Stimulated activated effector memory CD8-positive, alpha-beta T cell treated with anti-CD3 and anti-CD28 coated beads, Interleukin-12 subunit alpha, Interleukin-12 subunit beta, amount 100 ng/mL, for 72 hours (primary cell): Measurements from ENCODE around the gene NTNG2.

Experiments
- ATAC-seq: fragments of 150-1000 bp; cut with Tn5 transposase; 2 replicates; pipeline ENCODE4 v1.10.0; 2021
- DNase-seq, 2 donors: peaks; one replicate each; pipeline ENCODE4 v3.0.0; 2021 to 2022; ENCODE audit warnings: low spot score in 2 of 2
- H3K27ac Mint-ChIP-seq: one replicate; pipeline ENCODE4 v1.8.0; 2022; ENCODE audit warnings: mild to moderate bottlenecking, mixed read lengths
- H3K36me3 Mint-ChIP-seq: one replicate; pipeline ENCODE4 v1.8.0; 2022; ENCODE audit warnings: mild to moderate bottlenecking, mixed read lengths
- H3K4me1 Mint-ChIP-seq: one replicate; pipeline ENCODE4 v1.8.0; 2022; ENCODE audit warnings: mixed read lengths
- H3K4me3 Mint-ChIP-seq: one replicate; pipeline ENCODE4 v1.8.0; 2022; ENCODE audit warnings: mild to moderate bottlenecking, mixed read lengths
- H3K9me3 Mint-ChIP-seq: one replicate; pipeline ENCODE4 v1.8.0; 2022; ENCODE audit warnings: mixed read lengths

Gene NTNG2

DNA sequence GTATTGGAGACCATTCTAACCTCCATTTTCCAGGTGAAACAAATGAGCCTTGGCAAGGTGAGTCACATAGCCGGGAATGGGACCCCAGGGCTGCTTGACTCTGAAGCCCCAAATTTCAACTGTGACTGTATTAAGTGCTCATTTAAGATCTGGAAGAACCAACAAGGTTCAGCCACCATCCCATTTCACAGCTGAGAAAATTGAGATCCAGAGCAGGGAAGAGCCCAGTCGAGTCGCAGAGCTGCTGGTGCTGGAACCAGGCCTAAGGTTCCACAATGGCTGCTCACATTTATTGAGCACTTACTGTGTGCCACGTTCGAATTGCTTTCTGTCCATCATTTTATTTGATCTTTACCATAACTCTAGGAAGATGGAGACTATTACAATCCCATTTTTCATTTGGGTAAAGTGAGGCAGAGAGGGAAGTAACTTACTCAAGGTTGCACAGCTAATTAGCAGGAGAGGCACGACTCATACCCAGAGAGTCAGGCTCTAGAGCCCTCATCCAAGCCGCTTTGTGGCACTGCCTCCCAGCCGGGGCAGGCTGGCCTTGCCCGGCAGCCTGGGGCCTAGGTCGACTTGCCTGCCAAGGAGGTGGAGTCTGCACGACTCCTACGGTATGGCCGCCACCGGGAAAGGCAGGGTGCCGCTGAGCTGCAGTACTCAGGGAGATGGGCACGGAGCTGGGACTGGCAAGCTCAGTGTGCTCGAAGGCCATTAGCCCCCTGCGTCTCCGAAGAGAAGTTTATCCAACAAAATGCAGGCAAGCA lies 4.3 kb upstream of the NTNG2 start:
- Mint-ChIP-seq H3K36me3 (no peaks in the 10 kb centered on the region), H3K27ac (no peak overlapping the region), H3K4me1 (peaks cover 11% of the 10 kb centered on the region), H3K4me3 (no peak overlapping the region), H3K9me3 (no peaks in the 10 kb centered on the region)
- ATAC-seq (no peak), DNase-seq (no peak)

DNA sequence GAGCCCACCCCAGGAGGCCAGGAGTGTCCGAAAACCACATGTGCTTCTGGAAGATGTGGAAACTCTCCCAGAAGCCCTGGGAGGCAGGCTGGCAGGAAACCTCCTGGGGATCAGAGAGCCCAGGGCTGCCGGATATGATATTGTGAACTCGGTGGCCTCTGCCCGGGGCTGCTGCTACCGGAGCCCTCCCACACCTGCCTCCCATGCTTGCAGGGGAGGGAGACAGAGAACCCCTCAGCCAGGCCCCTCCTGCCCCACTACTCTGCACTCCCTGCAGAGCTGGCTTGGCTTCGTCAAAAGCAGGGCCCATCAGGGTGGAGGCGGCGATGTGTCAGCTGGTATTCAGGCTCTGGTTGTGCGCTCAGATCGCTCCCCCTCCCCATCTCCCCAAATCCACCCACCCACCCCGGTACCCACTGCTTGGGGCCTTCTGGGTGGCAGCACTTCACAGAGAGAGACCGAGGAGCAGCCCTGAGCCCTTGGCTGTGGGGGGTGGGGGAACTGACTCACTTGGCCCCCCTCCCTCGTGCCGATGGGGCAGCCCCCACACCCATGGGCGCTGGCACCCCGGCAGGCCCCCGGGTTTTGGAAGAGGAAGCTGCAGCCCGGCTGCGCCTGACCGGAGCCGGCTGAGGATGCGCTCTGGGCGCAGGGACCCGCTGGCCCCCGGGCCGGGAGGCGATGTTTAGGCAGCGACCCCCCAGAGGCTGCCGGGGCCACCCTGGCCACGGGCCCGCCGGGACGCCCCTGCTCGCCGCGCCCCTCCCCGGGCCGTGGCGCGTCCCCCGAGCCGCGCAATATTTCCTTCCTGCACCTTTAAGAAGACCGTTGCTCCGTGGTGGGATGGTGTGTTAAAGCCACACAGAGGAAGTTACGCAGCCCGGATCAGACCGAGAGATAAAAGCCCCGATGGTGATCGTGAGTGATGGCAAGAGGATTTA lies 786 bp upstream of the NTNG2 start:
- no peak overlapping the region for H3K27ac Mint-ChIP-seq
- ATAC-seq = peak; percentile 87

DNA sequence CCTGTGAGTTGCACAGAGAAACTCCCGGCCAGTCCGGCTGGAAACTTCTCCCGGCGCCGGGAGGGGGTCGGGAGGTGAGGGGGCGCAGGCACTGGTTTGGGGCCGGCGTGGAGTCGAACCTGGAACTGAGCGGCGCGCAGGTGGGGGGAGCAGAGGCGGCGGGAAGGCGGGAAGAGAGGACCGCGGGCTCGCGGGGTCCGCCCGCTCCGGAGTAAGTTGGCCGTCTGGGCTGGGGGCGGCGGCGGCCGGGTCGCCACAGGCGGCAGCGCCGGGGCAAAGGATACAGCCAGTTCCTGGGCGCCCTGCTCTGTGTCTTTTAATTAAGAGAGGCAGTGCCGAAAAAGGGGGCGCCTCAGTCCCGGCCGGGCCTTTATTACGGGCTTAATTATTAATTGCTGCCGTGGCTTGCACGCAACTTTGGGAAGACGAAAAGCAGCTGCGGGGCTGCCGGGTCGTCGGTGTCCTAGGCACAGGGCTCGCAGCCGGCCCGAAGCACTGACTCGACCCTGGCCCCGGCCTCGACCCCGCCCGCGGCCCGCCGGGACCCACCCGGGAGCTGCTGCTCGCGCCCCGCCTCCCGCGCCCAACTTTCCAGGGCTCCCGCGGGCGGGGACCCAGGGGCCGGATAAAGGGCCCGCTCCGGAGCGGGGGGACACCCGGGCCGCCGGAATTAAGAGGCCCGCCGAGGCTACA lies 1.1 kb downstream of the NTNG2 start:
- peak overlapping the region; percentile 90 for H3K4me3 Mint-ChIP-seq
- no peak for ATAC-seq
- DNase-seq = no peak
- H3K4me1 Mint-ChIP-seq = peaks cover 23% of the 10 kb centered on the region
- no peaks in the 10 kb centered on the region for H3K9me3 Mint-ChIP-seq
- no peaks in the 10 kb centered on the region for H3K36me3 Mint-ChIP-seq
- no peak overlapping the region for H3K27ac Mint-ChIP-seq

More for the DNA sequence above, 786 bp upstream of the NTNG2 start:
- Mint-ChIP-seq H3K36me3 (no peaks in the 10 kb centered on the region), H3K4me1 (peaks cover 17% of the 10 kb centered on the region), H3K4me3 (peak overlapping the region; percentile 90), H3K9me3 (no peaks in the 10 kb centered on the region)
- peak; percentile 40 to 78 for DNase-seq

DNA sequence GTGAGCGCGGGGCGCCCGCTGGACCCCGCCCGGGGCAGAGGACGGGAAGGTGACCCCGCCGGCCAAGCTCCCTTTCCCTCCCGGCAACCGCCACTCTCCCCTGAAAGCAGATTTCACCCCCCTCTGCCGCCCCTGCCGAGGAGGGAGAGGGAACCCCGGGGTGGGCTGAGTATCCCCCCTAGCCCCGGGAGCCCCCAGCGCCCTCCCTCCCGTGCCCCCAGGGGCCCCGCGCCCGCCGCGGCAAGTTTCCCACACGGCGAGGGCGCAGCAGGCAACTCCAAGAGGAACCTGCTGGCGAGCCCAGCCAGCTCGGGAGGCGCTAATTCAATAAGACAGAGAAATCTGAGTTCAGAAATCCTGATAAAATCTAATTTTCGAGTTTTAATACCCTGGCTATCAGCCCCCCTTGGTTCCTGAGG lies 1.6 kb downstream of the NTNG2 start:
- ATAC-seq (no peak), DNase-seq (no peak)
- Mint-ChIP-seq H3K36me3 (no peaks in the 10 kb centered on the region), H3K27ac (no peak overlapping the region), H3K4me3 (peak overlapping the region; percentile 90), H3K9me3 (no peaks in the 10 kb centered on the region), H3K4me1 (peaks cover 23% of the 10 kb centered on the region)

DNA sequence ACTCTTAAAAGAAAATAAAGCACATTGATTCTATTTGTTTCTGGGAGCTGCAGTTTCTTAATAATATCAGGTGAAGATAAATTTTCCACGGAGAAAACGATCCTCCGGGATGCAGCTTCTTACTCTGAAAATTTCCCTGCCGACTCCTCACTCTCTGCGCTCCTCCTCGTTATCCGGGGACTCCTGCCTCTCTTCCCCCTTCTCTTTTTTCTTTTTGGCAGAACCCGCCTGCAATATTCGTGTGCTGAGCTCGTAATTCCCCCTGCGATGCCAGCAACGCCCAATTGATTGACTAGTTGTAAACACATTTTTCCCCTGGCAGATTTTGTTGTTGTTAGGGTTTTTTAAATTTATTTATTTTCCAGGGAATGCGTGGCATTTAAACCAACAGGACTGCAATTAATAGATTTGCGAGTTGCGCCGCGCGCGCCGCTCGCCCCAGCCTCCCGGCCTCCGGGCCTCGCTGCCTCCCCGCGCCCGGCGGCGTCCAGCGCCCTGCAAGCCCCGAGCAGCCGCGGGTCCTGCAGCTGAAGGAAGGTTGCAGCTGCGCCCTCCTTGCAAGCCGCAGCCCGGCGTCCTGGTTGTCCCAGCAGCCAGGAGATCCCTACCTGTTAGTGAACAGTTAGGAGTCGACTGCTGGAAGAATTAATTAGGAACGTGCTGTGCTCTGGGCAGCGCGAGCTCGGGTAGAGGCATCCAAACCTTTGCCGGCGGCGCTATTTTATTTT lies 2.2 kb downstream of the NTNG2 start:
- DNase-seq (no peak), ATAC-seq (no peak)
- Mint-ChIP-seq H3K4me3 (peak overlapping the region; percentile 90), H3K4me1 (peaks cover 23% of the 10 kb centered on the region), H3K9me3 (no peaks in the 10 kb centered on the region), H3K27ac (no peak overlapping the region), H3K36me3 (no peaks in the 10 kb centered on the region)

DNA sequence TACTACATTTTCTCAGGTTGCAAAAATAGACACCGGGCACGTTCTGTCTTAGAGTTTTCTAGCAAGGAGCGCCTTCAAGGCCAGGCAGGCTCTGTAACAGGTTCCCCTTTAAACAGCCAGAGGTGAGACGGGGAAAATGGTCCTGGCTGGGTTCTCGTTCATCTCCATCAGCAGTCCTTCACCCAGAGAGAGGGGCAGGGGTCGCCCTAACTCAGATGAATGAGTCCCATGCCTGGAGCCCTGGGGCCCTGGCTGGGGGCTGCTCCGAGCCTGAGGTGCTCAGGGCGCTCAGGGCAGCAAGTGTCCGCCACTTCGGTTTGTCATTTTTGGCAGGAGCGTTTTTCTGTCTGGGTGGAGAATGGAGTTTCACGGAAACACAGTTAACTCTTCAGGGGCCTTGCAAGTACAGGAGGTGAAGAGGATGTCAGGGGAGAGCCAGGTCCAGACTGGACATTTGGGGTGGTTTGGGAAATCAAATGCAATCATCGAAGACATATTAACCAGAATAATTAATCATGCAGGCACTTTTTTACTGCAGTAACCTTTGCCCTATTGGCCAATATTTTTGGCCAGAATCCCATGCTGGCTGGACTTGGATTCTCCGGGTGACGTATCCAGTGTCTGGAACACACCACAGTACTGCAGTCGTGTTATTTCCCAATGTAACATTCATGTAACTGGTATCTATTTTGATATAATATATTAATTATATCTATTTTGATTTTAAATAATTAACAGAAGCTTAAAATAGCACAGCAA lies 2.9 kb downstream of the NTNG2 start:
- no peak for DNase-seq
- no peaks in the 10 kb centered on the region for H3K36me3 Mint-ChIP-seq
- no peak overlapping the region for H3K4me3 Mint-ChIP-seq
- H3K27ac Mint-ChIP-seq = no peak overlapping the region
- ATAC-seq = no peak
- peaks cover 29% of the 10 kb centered on the region for H3K4me1 Mint-ChIP-seq
- no peaks in the 10 kb centered on the region for H3K9me3 Mint-ChIP-seq

DNA sequence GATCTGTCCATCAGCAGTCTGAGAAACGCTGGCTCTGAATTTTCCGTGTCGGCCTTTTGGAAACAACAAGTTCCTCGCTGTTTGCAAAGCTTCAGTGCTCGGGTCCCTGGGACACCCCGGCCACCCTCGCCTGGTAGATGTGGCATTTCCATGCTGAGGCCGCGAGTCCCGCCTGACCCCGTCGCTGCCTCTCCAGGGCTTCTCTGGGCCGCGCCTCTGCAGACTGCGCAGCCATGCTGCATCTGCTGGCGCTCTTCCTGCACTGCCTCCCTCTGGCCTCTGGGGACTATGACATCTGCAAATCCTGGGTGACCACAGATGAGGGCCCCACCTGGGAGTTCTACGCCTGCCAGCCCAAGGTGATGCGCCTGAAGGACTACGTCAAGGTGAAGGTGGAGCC lies 4.7 kb downstream of the NTNG2 start:
- ATAC-seq (peak; percentile 50), DNase-seq (no peak)
- H3K9me3 Mint-ChIP-seq = no peaks in the 10 kb centered on the region
- H3K36me3 Mint-ChIP-seq = no peaks in the 10 kb centered on the region
- no peak overlapping the region for H3K4me3 Mint-ChIP-seq
- H3K4me1 Mint-ChIP-seq = peaks cover 26% of the 10 kb centered on the region
- no peak overlapping the region for H3K27ac Mint-ChIP-seq

DNA sequence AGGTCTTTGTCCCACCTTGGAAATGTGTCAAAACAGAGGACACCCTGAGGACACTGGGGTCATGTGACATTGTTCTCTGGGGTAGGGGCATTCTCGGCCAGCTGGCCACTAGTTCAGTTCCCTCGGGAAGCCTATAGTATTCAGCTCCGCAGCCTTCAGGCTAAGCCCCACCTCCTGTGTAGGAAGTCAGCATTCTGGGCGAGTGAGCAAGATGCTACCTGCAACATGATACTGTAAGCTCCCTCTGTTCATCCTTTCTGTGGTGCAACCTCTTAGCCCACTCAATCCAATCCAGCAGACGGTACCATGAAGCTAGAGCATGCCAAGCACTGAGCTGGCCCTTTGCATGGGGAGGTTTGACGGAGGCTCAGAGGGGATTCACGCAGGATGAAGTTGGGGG lies 5.3 kb downstream of the NTNG2 start:
- DNase-seq (no peak), ATAC-seq (no peak)
- H3K9me3 Mint-ChIP-seq = no peaks in the 10 kb centered on the region
- no peak overlapping the region for H3K4me3 Mint-ChIP-seq
- H3K27ac Mint-ChIP-seq = no peak overlapping the region
- H3K4me1 Mint-ChIP-seq = peaks cover 30% of the 10 kb centered on the region
- H3K36me3 Mint-ChIP-seq = no peaks in the 10 kb centered on the region

DNA sequence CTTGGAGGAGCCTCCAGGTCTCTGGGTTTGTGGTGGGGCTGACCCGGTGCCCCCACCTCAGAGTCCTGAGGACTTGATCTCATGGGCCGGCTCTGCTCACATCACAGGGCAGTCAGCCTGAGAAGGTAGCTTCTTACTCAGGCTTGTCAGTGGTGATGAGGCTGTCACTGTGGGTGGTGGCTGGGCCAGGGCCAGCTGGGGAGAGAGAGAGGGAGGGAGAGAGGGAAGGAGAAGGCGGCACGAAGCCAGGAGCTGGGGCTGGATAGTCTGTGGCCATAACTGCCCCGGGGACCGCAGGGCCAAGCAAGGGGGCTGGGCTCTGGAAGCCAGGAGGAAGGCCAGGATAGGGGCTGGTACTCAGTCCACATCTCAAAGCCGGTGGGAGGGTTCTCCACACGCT lies 6.5 kb downstream of the NTNG2 start:
- Mint-ChIP-seq H3K36me3 (no peaks in the 10 kb centered on the region), H3K4me1 (peaks cover 28% of the 10 kb centered on the region), H3K27ac (no peak overlapping the region), H3K4me3 (no peak overlapping the region), H3K9me3 (no peaks in the 10 kb centered on the region)
- no peak for DNase-seq
- ATAC-seq = no peak

DNA sequence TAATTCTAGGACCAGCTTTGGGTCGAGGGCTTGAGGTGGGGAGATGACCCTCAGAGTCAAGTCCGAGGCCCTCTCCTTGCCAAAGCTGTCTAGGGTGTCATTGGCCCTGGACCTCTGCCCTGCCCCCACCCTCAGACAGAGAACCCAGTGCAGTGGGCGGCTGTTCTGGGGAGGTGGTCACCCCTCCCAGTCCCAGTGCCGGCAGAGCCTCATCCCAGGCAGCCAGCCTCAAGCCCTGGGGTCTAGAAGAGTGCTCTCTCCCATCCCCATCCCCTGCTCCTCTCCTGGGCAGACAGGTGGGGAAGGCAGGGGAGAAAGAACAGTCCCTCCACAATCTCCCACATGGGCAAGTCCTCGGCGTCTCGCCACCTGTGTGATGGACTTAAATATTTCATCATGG lies 7.0 kb downstream of the NTNG2 start:
- H3K27ac Mint-ChIP-seq = no peak overlapping the region
- no peaks in the 10 kb centered on the region for H3K9me3 Mint-ChIP-seq
- peaks cover under 1% of the 10 kb centered on the region for H3K36me3 Mint-ChIP-seq
- ATAC-seq (no peak), DNase-seq (no peak)
- no peak overlapping the region for H3K4me3 Mint-ChIP-seq
- peaks cover 31% of the 10 kb centered on the region for H3K4me1 Mint-ChIP-seq

DNA sequence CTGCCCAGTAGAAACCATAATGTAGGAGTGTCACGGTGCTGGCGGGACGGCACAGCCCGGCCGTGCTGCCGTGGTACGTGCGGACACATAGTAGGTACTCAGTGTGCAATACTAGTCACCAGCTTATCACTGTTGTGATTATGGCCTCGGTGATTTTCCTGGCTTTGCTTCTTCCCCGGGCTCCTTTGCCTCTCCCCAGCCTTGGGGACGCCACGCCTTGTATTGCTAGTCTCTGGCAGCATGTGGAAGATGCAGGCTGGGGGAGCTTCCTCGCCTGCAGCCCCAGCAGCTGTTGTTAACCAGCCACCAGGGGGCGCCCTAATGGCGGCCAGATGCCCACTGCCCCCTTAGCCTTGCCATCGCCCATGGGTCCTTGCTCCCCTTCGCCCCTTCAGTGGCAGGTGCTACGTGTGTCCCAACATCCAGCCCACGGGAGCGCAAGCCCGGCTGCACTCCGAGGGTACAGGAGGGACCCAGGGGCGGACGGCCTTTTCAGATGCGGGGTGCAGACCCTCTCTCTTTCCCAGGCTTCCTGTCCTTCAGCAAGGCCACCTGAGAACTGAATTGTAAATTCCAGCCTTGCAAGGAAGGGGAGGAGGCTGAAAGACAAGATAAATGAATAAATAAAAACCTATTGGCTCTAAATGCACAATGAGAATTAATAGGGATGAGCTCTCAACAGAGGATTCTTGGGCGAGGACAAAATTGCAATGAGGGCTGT lies 8.0 kb downstream of the NTNG2 start:
- peak; percentile 78 for ATAC-seq
- Mint-ChIP-seq H3K9me3 (no peaks in the 10 kb centered on the region), H3K36me3 (peaks cover 6% of the 10 kb centered on the region), H3K4me3 (no peak overlapping the region), H3K4me1 (peaks cover 30% of the 10 kb centered on the region), H3K27ac (no peak overlapping the region)
- DNase-seq = peak; percentile 61 to 78

DNA sequence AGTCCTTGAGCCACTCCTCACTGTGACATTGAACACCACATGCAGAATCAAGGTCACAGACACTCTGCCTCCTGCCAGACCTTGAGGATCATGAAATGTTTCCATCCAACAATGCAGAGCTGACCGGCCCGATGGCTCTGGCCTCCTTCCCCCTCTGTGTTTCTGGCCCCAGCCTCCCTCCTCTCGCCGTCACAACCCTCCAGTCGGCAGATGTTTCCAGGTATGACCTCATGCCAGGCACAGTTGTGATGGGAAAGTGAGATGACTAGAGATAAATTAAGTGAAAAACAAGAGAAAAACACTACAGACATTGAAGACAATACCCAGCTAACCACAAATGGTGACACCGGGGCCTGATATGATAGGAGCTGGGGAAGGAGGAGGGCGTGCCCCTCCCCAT lies 9.8 kb downstream of the NTNG2 start:
- Mint-ChIP-seq H3K4me3 (no peak overlapping the region), H3K9me3 (no peaks in the 10 kb centered on the region), H3K27ac (no peak overlapping the region), H3K4me1 (peaks cover 28% of the 10 kb centered on the region), H3K36me3 (peaks cover 6% of the 10 kb centered on the region)
- DNase-seq = no peak
- no peak for ATAC-seq

DNA sequence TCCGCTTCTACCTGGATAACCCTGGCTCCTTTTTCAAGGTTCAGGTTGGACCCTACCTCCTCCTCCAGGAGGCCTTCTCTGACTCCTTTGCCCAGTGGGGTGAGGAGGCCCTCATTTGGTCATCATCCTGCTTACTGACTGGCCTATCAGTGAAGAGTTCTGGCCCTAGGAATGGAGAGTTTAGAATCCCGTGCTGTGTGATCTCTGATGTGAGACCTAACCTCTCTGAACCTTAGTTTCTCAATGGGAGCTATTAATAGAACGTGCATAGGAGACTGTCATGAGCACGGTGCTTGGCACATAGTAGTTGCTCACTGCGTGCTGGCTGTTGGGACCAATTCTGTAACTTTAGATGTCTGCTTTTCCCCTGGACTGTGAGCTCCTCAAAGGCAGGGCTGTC lies 10.3 kb downstream of the NTNG2 start:
- no peak overlapping the region for H3K27ac Mint-ChIP-seq
- ATAC-seq (no peak), DNase-seq (no peak)
- no peak overlapping the region for H3K4me3 Mint-ChIP-seq
- H3K9me3 Mint-ChIP-seq = no peaks in the 10 kb centered on the region
- H3K4me1 Mint-ChIP-seq = peaks cover 24% of the 10 kb centered on the region
- peaks cover 6% of the 10 kb centered on the region for H3K36me3 Mint-ChIP-seq

DNA sequence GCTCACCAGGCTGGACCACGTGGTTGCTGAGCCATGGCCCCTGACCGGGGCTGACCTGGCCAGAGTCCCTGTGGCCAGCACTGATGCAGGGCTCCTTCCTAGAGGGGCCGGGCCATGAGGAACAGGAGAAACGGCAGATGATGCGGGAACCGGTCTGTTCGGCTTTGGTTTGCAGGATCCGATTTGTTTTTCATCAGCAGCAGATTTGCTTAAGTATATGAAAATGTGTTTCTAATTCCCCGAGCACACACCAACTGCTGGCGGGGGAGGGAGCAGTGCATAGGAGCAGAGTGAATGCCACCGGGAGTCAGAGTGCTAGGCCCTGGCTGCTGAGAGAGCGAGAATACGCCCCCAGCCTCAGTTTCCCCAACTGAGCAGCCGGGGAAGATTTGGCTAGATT lies 13.6 kb downstream of the NTNG2 start:
- Mint-ChIP-seq H3K27ac (no peak overlapping the region), H3K9me3 (no peaks in the 10 kb centered on the region), H3K4me1 (peaks cover 16% of the 10 kb centered on the region), H3K4me3 (no peak overlapping the region), H3K36me3 (peaks cover 6% of the 10 kb centered on the region)
- DNase-seq = no peak
- no peak for ATAC-seq
